ENCODE data around the gene ZSWIM6.

Gene ZSWIM6

GRCh38 chr5:61298580-61298979 lies 33.5 kb upstream of the ZSWIM6 start:
- TF ChIP-seq ZFX (IDR thresholded peaks at IDR 0.05; ENCODE audit: borderline replicate concordance) (no peak), CTCF (IDR thresholded peaks at IDR 0.05) (no peak)
- no peak overlapping the region for H3K27ac ChIP-seq

DNA sequence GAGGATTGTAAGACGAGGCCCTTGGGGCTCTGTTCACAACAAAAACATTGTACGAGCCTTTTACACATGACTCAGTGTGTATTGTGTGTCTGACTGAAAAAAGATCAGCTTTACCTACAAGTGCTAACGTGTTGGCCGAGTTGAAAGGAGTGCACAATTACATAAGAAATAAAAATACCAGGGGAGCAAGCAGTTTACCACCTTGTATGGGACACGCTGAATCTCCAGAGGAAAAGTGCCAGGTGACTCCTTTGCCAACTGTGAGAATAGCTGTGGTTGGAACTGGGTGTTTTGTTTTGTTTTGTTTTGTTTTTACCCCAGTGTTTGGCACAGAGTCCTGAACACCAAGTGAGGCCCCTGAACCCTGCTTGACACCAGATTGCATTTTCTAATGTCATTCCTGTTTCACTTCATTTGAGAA lies 32.8 kb upstream of the ZSWIM6 start:
- no peak overlapping the region for H3K27ac ChIP-seq
- TF ChIP-seq ZFX (IDR thresholded peaks at IDR 0.05; ENCODE audit: borderline replicate concordance) = no peak
- no peak for TF ChIP-seq CTCF (IDR thresholded peaks at IDR 0.05)

DNA sequence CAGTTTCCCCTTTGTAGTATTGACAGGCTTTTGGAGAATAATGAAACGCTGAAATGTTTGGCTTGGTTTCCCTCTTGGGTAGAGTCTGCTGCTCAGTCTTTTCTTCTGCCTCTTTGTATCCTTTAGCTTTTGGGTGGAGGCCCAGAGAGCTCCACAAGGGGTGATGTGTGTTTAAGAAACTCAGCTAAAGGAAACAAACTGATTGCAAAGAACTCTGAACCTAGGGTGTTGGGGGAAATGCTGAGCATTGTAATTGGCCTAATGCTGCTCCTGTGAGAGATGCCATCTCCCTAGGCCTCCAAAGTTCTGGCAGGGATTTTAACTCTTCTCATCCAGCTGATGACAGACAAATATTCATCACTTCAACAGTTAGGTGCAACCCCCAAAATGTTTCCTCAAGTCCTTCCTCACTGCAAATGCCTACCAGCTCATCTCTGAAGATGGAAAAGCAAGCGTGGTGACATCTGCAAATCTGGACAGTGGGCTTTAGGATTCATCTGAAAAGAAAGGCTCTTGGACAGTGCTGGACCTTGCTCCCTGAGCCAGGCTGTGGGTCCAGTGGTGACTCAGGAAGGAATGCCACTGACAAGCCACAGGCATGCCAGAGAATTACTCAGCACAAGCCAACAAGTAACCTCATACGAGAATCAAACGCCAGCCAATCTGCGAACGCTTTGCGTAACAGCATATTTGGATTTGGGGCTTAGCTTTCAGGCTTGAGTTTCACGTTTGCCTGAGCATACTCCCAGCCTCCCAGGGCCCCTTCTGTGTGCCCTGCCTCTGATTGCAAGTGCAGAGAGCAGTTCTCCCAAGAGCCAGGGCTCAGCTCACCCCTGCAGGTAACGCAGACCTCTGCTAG lies 30.5 kb upstream of the ZSWIM6 start:
- TF ChIP-seq CTCF (IDR thresholded peaks at IDR 0.05) (no peak), ZFX (IDR thresholded peaks at IDR 0.05; ENCODE audit: borderline replicate concordance) (no peak)
- H3K27ac ChIP-seq = no peak overlapping the region

- no peak overlapping the region for H3K27ac ChIP-seq
- no peak for TF ChIP-seq CTCF (IDR thresholded peaks at IDR 0.05)
- no peak for TF ChIP-seq ZFX (IDR thresholded peaks at IDR 0.05; ENCODE audit: borderline replicate concordance)
Measured at GRCh38 chr5:61302200-61302563, 29.9 kb upstream of the ZSWIM6 start.

DNA sequence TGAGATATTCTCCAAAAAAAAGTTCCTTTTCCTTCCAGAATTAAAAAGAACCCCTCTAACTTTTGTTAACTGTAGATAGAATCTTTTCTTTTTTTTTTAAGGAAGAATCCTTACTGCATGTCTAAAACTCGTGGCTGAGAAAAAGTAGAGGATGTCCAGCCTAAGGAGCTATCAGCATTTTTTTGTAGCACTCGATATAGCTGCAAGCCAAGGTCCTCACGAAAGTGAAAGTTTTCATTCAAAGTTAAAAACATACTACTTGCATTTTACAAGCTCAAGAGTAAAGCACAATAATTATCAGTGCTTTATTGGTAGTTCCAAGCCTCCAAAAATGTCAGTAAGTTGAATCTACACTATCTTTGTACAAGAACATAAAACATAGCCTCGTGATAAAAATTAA lies 28.7 kb upstream of the ZSWIM6 start:
- TF ChIP-seq ZFX (IDR thresholded peaks at IDR 0.05; ENCODE audit: borderline replicate concordance) (no peak), CTCF (IDR thresholded peaks at IDR 0.05) (no peak)
- H3K27ac ChIP-seq = no peak overlapping the region

DNA sequence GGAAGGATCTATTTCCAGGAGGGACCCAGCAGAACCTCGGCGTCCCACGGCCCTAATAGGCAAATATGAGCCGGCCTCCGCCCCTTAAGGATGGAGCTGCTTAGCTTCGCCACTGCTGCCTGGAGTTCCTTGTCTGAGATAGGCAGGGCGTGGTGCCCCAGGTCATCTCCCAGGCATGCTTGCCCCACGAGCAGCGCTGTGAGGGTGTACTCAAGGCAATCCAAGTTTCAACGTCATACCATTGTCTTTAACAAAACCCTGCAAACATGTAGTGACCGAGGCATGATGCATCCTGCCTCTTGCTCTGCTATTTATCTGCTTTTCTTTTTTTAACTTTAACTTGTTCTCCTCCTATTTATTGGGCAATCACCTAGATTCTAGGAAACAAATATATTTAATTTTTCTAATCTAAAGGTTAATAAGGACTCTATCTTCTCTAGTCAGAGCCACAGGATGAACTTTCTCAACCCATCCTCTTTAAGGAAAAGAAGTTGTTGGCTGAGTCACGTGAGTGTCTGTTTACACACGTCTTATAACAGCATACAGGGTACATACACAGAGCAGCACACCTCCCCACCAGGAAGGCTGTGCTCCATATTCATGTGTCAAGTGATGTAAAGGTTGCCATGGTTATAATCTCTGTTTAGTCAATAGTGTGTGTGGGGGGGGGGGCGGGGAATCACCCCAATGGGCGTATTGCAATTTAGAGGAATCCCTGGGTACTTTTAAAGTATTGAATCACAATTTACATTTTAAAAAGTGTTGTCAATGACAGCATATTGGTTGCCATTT lies 27.3 kb upstream of the ZSWIM6 start:
- H3K27ac ChIP-seq = no peak overlapping the region
- TF ChIP-seq CTCF (IDR thresholded peaks at IDR 0.05) (no peak), ZFX (IDR thresholded peaks at IDR 0.05; ENCODE audit: borderline replicate concordance) (no peak)

Measured in 22Rv1 (cell line).